ENCODE data around the gene KSR2.

The KSR2 gene

DNA sequence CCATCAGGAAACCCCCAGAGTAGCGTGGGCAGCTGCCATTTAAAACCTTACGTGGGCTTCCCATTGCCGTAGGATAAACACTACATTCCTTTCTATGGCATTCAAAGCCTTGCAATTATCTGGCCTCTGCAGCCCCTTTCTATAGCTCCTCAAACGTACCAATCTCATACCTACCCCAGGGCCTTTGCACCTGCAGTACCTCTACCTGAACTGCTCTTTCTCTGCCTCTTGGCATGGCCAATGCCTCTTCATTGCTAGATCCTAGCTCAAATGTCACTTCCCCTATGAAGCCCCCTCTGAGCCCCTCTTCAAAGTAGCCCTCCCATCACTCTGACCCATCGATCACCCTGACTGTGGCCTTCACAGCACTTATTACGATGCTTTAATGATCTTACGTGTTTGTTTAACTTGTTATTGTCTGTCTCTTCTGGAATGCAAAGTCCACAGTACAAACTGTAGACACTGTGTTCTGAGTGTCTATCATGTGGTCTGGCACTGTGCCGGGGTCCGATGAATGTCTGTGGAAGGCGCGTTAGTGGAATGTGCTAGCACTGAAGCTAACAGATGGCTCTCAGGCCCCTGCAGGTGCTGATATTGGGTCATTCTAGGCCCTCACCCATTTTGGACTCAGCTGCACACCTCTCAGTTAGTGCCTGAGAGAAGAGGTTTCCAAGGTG lies 450.1 kb downstream of the KSR2 start:
- no peak overlapping the region for H3K4me3 ChIP-seq (ENCODE audit: low read depth, low read length)
- TF ChIP-seq, protein P1, sequence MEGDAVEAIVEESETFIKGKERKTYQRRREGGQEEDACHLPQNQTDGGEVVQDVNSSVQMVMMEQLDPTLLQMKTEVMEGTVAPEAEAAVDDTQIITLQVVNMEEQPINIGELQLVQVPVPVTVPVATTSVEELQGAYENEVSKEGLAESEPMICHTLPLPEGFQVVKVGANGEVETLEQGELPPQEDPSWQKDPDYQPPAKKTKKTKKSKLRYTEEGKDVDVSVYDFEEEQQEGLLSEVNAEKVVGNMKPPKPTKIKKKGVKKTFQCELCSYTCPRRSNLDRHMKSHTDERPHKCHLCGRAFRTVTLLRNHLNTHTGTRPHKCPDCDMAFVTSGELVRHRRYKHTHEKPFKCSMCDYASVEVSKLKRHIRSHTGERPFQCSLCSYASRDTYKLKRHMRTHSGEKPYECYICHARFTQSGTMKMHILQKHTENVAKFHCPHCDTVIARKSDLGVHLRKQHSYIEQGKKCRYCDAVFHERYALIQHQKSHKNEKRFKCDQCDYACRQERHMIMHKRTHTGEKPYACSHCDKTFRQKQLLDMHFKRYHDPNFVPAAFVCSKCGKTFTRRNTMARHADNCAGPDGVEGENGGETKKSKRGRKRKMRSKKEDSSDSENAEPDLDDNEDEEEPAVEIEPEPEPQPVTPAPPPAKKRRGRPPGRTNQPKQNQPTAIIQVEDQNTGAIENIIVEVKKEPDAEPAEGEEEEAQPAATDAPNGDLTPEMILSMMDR (IDR thresholded peaks at IDR 0.05; ENCODE audit: borderline replicate concordance, insufficient read depth, low read depth, low read length): no peak

DNA sequence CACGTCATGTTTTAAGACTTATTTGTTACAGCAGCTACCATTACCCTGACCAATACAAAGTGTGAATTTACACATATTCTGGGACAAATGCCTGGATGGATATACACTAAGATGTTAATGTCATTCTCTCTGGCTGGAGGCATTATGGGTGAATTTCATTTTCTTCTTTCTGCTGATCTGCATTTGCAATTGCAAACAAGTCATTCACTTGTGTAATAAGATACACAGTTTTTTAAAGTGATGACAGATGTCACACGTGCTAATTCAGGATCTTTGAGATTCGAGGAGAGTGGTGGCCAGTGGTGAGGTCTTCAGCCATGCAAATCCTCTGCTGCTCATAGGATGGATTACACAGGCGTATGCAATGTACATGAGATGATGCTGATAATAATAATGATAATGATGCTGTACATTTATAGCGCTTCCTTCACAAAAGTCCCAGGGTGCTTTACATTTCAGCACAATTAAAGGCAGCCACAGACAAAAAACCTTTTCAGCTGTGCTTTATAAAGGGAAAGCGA lies 451.5 kb downstream of the KSR2 start:
- TF ChIP-seq, protein P1 (IDR thresholded peaks at IDR 0.05; ENCODE audit: borderline replicate concordance, insufficient read depth, low read depth, low read length): no peak
- no peak overlapping the region for H3K4me3 ChIP-seq (ENCODE audit: low read depth, low read length)

DNA sequence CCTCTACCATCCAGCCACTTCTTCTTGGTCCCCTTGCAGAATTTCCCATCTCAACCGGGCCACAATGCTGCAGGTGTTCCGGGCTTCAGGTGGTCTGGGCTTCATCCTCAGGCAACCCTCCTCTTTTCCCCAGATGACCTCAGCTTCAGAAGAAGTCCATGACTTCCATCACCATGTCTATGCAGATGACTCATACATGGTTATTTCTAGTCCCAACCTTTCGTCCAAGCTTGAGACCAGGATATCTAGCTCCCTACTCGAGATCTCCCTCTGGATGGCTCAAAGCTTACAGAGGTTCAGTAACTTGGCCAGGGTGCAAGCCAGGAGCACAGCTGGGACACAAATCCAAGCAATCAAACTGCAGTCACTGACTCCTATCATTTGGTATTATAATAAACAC lies 452.8 kb downstream of the KSR2 start:
- TF ChIP-seq, protein P1 (IDR thresholded peaks at IDR 0.05; ENCODE audit: borderline replicate concordance, insufficient read depth, low read depth, low read length): no peak
- no peak overlapping the region for H3K4me3 ChIP-seq (ENCODE audit: low read depth, low read length)

DNA sequence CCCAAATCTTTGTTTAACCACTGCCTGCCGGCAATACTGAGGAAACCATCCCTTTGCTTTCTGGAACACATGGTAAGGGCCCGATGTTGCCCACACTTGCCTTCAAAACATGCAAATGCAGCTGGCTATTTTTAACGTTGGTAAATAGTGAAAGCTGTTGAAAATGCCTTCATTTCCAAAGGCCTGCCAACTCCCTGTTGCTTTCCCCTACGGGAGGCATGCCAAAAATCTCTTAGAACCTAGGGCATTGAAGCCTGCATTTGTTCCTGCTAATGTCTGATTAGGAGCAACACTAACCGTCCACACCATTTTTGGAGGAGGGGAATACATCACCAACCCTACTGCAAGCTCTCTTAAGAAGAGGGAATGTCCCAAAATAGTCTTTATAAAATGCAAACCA lies 454.8 kb downstream of the KSR2 start:
- H3K4me3 ChIP-seq (ENCODE audit: low read depth, low read length): no peak overlapping the region
- TF ChIP-seq, protein P1 (IDR thresholded peaks at IDR 0.05; ENCODE audit: borderline replicate concordance, insufficient read depth, low read depth, low read length): no peak

DNA sequence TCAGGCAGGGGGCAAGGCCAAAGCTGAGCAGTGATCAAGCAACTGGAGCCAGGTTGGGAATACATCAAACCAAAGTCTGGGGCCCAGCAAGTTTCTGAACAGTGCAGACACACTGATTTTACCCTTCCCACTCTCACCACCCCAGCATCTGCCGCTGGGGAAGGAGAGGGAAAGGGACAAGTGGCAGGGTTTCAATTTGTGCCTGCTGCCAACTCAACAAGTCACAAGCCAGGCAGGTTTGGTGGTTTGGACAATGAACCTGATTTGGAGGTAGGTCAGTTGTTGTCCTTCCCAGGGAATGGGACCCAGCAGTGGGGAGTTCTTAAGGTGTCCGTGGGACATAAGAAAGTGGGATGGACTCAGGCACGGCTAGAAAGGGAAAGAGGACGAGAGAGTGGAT lies 455.4 kb downstream of the KSR2 start:
- no peak overlapping the region for H3K4me3 ChIP-seq (ENCODE audit: low read depth, low read length)
- TF ChIP-seq, protein P1 (IDR thresholded peaks at IDR 0.05; ENCODE audit: borderline replicate concordance, insufficient read depth, low read depth, low read length): no peak

DNA sequence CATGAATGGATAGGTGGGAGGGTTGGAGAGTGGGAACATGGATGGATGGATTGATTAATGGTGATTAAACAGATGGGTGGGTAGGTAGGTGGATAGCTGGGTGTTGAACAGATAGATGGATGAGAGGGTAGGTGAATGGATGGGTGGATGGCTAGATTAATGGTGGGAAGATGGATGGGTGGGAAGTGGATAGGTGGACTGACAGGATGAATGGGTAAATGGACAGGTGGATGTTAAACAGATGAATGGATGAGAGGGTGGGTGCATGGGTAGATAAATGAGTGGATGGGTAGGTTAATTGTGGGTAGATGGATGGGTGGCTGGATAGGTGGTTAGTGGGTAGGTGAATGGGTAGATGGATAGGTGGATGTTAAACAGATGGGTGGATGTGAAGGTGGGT lies 460.3 kb downstream of the KSR2 start:
- TF ChIP-seq, protein P1 (IDR thresholded peaks at IDR 0.05; ENCODE audit: borderline replicate concordance, insufficient read depth, low read depth, low read length): no peak
- no peak overlapping the region for H3K4me3 ChIP-seq (ENCODE audit: low read depth, low read length)

DNA sequence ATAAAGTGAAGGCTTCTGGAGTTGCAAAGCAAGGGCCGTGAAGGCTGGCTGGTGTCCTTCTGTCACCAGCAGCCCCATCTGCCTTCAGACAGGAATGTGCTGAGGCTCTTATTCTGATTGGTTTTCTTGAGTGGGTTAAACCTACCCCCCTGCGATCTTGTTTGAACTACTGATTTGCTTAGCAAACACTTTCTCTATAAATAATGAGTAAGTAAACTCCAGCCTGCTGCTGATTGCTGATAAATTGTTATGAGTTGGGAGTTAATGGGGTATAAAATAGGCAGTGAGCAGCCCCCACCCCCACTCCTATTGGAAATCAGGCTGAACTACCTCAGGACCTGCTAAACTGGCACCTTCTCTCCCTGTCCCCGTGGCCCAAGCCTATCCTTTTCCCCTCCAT lies 461.2 kb downstream of the KSR2 start:
- TF ChIP-seq, protein P1 (IDR thresholded peaks at IDR 0.05; ENCODE audit: borderline replicate concordance, insufficient read depth, low read depth, low read length): no peak
- H3K4me3 ChIP-seq (ENCODE audit: low read depth, low read length): no peak overlapping the region

Measured in GM12875 (cell line).